T-helper 9 cell (primary cell): ENCODE data around the gene ASB8.

ENCODE experiments used
- DNase-seq: peaks from one replicate; pipeline ENCODE4 v3.0.0-alpha.2; 2020
- total RNA-seq, 2 donors: gene quantifications; one replicate each; lab custom pipeline; 2026; lab: John Stamatoyannopoulos, UW

Gene ASB8, protein sequence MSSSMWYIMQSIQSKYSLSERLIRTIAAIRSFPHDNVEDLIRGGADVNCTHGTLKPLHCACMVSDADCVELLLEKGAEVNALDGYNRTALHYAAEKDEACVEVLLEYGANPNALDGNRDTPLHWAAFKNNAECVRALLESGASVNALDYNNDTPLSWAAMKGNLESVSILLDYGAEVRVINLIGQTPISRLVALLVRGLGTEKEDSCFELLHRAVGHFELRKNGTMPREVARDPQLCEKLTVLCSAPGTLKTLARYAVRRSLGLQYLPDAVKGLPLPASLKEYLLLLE
- total RNA-seq, result 16.9 to 57.3 reads per million in 2 donors

DNA sequence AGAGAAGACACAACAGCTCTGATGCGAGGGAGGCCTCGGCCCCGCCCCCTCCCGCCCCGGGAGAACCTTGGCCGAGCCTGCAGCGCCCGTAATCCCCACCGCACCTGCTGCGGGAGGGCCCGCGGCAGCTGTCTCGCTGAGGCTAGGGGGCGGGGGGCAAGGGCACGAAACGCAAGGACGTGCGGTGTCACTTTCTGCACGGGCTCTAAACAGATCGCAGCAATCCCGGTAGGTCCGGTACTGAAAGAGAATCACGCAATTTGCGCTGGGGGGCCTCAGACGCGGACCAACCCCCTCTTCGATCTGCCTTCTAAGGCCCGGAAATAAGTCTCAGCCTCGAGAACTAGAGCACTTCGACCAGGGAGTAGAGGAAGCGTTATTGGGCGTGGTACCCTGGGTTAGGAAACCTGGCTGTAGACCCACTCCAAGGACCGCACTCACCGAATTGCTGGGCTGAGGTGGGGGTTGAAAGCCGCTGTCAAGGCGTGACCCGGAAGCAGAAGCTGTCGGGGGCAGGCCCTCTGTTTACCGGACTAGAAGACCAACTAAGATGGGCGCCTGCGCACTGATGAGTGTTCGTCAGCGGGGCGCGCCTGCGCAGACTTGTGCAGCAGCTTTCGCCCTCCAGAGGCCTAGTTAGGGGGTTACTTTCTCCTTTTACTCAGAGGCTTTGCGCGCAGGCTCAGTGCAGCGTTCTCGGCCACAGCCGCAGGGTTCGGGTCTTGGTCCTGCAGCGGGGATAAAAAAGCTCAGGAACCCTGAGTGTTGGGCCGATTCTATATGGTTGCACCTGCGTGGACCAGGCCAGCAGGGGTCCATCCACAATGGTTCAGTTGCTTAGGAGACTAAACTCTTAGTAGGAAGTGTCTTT is at the start of gene ASB8:
TSS of gene ASB8 (minus strand) at position 498 of the 871 bp plus-strand sequence. CDS start 4,019 bp downstream, outside the sequence.
- peak; percentile 98 for DNase-seq

DNA sequence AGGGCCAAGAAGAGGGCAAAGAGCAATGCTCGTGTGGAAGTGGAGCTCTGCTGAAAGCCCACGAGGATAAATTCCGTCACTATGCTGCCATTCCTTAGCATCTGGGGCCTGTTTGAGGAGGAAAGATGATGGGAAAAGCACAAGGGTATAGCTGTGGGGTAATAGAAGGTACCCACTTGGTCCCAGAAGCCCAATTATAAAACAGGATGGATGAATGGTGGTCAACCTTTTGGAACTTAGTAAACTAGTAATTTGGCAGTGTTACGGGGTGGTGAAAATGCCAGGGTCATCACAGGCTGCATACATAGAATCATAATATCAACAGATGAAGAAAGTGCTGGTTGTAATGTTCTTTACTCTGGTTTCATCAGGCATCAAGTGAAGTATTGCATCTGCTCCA is 45.9 kb upstream of the ASB8 start, which contains the start of gene OR10AD1:
TSS of gene OR10AD1 (minus strand) at position 101 of the 400 bp plus-strand sequence. CDS start at position 101, 0 bp downstream.
- DNase-seq, result no peak

DNA sequence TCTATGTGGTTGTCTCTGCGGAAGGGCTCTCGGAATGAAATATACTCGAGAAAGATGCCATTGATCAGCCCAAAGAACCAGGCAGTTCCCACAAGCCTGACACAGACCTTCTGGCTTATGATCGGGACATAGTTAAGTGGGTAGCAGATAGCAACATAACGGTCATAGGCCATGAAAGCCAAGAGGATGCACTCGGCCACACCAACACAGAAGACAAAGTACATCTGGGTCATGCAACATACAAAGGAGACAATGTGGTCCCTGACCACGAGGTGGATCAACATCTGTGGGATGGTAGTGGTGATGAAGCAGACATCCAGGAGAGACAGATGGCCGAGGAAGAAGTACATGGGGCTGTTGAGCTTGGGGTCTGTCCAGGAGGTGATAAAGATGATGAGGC is 45.5 kb upstream of the ASB8 start:
- DNase-seq, result no peak

DNA sequence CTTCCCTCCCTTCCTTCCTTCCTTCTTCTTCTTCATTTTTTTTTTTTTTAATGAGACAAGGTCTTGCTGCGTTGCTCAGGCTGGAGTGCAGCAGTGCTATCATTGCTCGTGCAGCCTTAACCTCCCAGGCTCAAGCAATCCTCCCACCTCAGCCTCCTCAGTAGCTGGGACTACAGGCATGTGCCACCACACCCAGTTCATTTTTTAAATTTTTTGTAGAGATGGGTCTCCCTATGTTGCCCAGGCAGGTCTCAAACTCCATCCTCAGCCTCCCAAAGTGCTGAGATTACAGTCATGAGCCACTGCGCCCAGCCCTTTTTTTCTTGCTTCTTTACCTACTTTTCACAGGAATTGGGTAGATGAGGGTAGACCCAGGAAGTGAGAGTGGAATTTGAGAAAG is 44.2 kb upstream of the ASB8 start:
- DNase-seq, result no peak

DNA sequence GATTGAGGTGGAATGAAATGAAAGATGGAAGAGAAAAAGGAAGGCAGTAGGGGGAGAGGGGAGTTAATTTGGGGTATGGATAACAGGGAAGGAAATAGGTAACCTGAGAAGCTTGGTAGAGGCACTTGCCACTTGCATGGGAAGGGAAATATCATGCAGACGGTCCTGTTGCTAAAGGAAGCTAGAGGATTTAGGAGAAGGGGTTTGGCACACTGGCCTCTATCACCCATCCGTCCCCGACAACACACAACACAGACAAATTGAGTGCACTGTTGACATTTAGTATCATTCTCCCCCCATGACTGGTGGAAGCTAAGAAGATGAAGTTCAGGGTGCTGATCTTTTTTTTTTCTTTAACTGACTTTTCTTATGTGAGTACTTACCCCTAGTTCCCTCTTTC is 43.8 kb upstream of the ASB8 start:
- no peak for DNase-seq

DNA sequence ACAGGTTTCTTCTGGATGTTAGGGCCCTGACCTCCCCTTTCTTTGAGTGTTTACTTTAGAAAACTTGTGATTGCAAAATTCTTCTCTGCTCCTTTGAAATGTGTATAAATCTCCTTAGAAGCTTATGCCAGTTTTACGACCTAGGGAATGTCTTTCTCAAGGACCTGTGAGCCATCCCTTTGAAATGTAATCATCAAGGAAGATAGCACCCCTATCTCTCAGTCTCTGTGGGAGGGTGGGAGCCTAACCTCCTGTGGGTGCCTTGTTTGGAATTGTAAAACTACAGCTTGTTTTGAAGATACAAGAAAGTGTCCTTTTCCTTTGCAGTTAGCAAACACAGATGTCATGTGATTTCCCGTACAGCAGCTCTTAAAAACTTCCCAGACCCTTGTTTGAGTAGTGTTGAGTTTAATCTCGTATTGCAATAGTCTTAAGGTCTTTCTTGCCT is 42.5 kb upstream of the ASB8 start:
- DNase-seq, result no peak

DNA sequence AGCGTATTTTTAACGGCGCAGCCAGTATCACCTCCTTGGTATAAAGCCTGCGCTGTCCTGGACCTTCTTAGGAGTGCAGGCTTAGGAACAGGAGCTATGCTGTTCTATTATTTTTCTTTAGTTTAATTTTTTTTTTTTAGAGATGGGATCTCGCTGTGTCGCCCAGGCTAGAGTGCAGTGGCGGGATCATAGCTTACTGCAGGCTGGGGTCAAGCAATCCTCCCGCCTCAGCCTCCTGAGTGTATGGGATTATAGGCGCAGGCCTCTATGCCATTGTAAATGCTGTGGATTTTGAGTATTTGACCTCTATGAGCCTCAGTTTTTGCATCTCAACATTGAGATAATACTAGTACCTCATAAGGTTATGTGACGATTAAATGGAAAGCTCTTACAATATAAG is 41.7 kb upstream of the ASB8 start:
- DNase-seq, result no peak

DNA sequence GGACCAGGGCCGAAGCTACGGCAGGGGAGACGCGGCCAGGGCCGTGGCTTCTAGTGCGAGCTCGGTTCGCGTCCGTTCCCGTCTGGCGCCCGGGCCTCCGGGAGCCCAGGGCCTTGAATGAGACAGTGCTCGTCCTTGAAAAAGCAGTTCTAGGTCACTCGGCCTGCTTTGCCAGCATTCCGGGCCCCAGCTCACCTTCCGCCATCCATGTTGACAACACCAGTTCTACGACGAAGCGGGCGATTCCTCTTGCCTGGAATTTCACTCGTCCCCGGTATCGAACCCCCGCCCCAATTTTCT is 41.3 kb upstream of the ASB8 start:
- no peak for DNase-seq

DNA sequence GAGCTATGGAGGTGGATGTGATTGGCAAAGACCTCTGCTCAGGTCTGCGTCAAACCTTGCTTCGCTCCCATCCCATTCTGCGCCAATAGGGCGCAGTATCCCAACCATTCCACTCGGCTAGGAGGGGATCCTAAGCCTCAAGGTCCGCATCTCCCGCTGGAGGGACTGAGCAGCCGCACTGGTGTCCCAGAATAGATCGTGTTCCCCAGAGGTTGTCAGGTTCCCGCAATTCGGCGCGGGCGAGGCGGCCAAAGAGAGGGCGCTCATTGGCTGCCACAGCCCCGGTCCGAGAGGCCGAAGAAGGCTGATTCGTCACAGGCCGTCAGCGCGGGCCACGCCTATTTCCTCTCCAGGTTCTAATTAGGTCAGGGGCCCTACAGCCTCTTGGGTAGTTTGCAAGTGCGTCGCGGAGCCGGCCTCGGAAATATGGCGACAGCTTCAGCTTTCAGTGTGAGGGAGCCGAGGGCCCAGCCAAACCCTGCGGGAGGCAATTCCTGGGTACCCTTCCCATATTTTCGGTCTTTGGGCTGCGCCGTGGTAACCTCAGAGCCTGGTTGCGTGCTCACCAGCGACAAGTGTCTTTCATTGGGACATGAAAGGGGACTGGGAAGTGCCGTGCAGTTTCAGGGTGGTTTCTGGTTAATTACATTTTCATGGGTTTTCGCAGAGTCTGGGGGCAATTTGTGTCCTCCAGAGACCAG is 40.8 kb upstream of the ASB8 start:
- peak; percentile 78 for DNase-seq

DNA sequence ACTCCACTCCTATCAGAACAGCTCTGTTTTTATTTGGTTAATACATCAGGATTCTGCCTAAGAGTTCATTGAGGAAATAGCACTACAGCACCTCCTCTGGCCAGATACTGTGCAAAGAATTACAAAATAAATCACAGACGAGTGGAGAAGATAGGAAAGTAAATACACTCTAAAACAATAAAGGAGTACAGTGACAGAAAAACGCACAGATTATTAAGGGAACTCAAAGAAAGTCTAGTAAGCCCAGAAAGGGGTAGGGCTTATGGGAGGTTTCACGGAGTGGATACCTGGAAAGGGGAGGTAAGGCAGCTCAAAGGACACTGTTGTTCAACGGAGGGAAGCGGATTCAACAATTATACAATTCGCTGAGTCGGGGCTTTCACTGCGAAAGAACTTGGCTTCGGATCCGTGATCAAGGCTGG is 40.2 kb upstream of the ASB8 start:
- no peak for DNase-seq

DNA sequence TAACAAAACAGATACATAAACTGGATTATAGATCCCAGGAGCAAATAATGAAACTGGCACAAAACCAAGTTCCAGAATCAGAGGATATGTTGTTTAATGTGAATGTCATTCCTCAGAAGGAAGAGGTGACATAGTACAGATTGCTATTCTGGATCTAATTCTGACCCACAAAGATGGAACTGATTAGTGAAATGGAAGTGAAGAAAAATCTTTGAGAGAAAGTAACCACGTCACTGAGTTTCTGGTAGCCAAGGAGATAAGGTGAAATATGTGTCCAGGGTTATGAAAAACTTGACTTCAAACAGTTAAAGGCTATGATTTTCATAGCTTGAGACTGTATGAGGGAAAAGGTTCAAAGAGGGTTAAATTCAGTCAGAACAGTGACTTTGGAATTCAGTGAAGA is 37.5 kb upstream of the ASB8 start:
- DNase-seq, result no peak

DNA sequence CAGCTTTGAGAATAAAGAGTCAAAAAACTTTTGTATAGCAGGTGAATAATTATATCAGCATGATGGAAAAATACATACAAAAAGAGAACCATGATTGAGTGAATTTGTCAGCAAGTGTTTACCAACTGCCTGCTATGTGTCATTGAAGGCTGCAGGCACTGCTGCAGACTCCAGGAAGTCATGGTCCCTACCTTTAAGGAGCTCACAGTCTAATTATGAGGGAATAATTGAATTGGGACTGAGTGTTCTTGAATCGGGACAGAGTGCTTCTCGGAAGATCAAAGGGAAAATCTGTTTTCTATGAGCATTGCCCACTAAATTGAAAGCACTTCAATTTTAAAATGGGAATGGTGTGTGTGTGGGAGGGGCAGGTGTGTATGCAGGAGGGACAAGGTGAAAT is 36.3 kb upstream of the ASB8 start:
- DNase-seq, result no peak

DNA sequence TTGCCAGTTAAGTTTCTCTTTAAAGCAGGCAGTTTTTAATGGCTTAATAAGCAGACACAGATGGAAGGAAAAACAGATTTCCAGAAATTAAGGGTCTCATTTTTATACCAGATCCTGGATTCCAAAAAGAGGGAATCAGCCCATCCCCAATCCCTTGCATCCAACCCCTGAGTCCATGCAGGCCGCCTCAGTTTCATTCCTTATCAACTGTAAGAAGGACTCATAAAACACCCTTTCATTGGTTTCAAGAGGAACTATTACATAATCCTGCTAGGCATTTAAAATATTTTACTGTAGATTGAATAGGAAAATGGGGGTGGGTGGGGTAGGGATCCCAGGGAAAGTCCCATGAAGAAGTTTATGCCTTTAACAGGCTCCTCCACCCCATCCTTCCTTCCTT is 35.5 kb upstream of the ASB8 start:
- no peak for DNase-seq

DNA sequence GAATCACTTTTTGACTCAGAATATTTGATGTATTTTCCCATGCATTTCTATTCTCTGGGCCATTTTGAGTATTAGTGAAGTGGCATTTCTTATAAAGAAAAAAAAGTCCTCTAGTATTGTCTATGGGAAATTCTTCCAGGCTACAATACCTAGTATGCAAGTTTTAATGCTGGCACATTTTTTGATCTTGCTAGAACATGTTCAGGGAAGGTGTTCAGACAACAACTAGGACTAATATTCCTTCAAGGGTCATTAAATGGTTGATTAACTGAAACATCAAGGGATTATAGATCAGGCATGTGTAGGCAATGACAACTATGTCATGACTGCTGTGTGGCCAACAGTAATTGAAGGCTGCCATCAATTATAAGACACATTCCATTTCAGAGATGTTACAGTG is 33.8 kb upstream of the ASB8 start:
- DNase-seq, result no peak

DNA sequence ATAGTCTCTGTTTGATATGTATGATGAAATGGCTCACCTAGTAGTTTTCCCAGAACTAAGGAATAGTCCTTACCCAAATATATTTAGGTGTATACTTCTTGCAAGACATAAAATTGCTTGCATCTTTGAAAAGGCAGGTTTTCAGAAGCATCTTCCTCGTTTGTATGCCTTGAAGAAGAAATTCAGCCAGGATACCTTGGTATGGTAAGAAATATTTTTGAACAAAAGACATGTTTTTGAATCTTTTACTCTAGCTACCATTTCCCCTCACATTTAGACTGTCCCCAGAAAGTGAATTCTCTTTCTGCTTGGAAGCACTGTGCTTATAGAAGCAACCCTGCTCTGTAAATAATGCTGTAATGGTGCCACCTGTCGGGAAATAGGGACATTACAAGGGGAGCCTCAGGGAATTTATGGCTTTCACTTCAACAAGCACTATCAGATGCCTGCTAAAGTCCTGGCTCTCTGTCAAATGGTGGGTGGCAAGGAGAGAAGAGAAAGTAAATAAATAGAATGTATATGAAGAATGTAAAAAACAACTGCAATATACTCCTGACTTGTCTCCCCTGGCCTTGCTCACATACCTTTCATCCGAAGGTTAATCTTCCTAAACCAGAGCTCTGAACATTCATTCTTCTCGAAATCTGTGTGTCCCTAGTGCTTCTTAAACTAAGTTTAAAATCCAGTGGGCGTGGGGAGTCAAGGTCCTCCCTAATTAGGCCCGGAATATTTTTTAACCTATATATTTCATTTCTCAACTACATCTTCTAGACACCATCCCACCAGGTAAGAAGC is 32.2 kb upstream of the ASB8 start:
- peak; percentile 57 for DNase-seq

DNA sequence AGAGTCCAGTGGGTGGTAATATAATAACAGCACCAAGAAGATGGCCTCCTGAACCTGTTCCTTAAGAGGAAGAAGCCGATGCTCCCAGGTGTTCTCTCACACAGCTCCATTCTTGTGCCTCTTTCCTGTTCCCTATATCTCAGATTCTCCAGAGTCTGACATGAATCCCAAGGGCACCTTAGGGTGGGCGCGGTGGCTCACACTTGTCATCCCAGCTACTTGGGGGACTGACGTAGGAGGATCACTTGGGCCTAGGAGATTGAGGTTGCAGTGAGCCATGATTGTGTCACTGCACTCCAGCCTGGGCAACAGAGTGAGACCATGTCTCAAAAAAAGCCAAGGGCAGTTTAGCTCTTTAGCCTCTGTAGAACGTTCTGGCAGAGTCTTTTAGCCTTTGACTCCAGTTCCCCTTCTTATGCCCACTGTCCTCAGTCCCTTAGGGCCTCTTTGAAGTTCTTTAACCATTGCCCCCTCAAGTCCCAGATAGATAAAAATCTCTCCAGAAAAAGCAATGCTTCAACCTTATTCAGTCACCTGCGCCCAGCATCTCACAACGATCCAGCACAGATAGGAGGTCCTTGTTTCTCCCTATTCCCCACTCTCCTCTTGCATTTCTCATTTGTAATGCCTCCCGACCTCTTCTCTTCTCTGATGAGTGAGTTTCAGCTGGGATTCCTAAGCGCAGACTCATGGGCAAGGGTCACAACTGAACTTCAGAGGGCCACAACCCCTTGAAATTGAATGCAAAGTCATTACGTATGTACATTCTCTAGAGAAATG is 30.8 kb upstream of the ASB8 start:
- no peak for DNase-seq

DNA sequence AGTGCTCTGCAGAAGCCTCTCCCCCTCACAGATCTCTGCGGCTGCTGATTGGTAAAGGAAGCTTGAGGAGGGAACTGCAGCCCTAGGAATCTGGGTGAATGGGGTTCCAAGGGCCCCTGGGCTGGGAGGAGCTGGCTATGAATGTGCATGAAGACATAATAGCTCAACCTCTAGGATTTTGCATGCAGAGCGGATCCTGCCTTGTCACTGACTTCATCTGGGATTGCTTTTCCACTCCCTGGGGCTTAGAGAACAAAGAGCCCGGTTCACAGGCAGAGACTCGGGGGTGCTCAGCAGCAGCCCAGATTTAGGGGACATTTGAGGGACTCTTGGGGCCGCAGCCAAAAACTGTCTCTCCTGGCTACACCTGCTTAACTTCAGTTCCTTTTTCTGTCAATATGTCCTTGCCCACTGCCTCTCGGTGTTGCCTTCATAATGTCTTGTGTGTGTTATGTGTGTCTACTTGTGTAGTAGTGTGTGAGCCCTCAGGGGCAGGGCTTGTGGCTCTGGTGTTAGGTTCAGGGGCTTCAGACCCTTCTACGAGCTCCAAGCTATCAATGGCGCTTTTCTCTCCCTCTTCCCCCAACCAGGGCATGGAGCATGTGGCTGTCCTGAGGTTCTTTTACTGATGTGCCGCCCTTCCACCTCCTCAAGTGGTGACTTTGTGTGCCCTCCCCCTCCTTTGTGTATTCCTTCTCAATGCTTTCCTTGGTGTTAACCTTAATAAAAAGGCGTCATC is 28.0 kb upstream of the ASB8 start:
- no peak for DNase-seq

DNA sequence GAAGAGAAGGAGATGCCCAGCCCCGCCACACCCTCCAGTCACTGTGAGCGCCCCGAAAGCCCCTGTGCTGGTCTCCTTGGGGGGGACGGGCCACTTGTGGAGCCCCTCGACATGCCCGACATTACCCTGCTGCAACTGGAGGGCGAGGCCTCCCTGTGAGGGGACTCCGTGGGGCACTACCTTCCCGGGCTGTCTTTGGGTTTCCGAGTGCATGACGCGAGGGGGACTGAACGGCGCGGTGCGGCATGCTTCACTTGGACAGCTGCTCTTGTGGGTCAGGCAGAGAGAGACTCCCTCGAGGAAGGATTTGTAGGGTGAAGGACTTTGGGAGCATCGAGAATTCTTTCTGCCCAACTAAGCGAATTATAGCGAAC is 27.2 kb upstream of the ASB8 start:
- DNase-seq, result no peak

DNA sequence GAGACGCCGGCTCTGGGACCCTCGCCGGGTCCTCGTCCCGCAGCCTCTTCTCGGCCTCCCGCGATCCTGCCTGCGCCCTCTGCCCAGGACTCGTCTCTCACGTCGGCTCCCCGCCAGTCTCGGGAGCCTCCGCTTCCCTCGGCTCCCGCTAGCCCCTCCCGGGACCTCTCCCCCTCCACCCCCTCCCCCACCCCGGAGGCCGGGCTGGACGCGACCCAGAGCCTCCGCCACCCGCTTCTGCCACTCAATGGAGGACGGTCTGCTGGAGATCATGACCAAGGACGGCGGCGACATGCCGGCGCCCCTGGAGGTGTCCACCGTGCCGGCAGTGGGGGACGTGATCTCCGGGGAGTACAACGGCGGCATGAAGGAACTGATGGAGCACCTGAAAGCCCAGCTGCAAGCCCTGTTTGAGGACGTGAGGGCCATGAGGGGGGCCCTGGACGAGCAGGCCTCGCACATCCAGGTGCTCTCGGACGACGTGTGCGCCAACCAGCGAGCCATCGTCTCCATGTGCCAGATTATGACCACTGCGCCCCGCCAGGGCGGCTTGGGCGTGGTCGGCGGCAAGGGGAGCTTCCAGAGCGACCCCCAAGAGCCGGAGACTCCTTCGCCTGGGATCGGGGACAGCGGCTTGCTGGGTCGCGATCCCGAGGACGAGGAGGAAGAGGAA is 26.7 kb upstream of the ASB8 start:
- DNase-seq, result no peak

DNA sequence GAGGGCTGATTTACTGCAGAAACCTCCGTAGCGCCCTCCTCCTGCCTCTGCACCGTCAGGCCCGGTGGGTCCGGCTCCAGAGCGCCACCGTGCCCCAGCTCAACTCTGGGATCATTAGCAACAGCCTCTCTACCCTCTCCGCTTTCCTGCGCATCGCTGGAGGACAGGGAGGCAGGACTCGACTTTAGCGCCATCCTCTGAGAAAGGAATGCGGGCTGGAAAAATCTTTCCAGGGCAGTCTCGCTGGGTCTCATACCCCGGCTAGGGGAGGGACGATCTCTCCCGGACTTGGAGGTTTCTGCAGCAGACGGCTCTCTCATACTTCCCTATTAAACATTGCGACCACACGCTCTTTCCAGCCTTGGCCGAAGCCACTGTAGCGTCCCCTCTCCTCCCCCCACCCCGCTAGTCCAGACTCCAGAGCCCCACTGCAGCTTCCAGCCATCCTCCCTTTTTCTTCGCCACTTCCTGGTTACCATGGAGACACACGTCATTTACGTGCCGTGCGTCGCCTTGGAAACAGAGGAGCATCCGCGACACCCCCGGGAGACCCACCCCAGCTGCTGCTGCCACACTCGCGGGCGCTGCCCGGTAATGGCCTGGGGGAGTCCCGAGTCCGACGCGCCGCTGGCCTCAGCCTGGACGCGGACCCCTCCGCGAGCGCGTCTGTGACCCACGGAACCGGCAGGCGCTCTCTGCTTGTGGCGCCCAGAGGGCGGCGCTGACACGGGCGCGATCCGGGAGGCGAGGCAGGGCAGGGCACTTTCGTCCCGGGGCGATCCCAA is 26.0 kb upstream of the ASB8 start, which contains the start of gene CCDC184:
TSS of gene CCDC184 (plus strand) at position 554 of the 785 bp plus-strand sequence. CDS start 479 bp downstream, outside the sequence.
- DNase-seq, result peak; percentile 62
